ENCODE results near the gene PXMP4. TPM values are rescaled to one million over a fixed set of nuclear protein-coding genes. Genes with fewer than 3 reads are reported as not detected.
A peak's percentile ranks its signal among the peaks of the same experiment; 100 is the strongest.

PXMP4 gene
- total and polyA plus RNA-seq, 9 of the 15 experiments (the other 6 are each of a cell fraction or from before 2014, with no cell fraction given), result 4.8 to 29.1 (median 6.8) TPM

DNA sequence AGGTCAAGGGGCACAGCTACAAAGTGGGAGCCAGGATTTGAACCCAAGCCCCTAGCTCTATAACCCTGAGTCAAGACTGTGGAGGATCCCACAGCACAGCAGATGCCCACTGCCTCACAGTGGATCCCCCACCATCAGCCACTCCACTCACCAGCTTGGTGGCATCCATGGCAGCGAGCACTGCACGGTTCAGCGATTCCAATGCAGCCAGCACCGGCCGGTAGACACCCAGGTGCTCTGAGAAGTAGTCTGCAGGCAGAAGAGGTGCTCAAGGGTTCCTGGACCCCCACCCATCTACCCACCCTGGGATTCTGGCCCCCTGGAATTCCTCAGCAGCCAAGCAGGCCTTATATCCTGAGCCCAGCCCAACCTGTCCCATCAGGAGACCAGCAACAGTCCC, 50.9 kb downstream of the PXMP4 start:
- Histone ChIP-seq H3K9ac (ENCODE audit: insufficient read depth in 1 of 2, low read depth in 2 of 2, low read length in 2 of 2) (no peak overlapping the region), H2AFZ (ENCODE audit: low read depth, low read length) (no peak overlapping the region), H3K79me2 (ENCODE audit: control insufficient read depth, insufficient read depth, low read length) (peaks cover 34% of the 10 kb centered on the region), H3K27ac (ENCODE audit: extremely low read depth, low read depth, low read length) (no peak overlapping the region), H3K27me3 (ENCODE audit: control insufficient read depth in 2 of 2, insufficient read depth in 2 of 2, low read length in 2 of 2) (no peaks in the 10 kb centered on the region), H3K4me1 (replicated peaks in 1 of 2; ENCODE audit: control insufficient read depth in 2 of 2, insufficient read depth in 2 of 2, low read length in 2 of 2) (peaks cover 21 to 61% of the 10 kb centered on the region in 2 experiments), H3K4me2 (ENCODE audit: insufficient read depth, low read length) (no peak overlapping the region), H3K4me3 (no peak overlapping the region), H4K20me1 (replicated peaks; ENCODE audit: control insufficient read depth, insufficient read depth, low read length) (peaks cover 7% of the 10 kb centered on the region; the same call in 1 of the 2 replicates), H3K36me3 (ENCODE audit: control insufficient read depth, insufficient read depth, low read length) (peaks cover 54% of the 10 kb centered on the region), H3K9me1 (ENCODE audit: control insufficient read depth, insufficient read depth, low read length) (peaks cover 5% of the 10 kb centered on the region), H3K9me3 (replicated peaks; ENCODE audit: control insufficient read depth, insufficient read depth, low read depth, low read length) (no peaks in the 10 kb centered on the region)
- no peak for TF ChIP-seq EHMT2 (IDR thresholded peaks at IDR 0.05)
- TF ChIP-seq RBFOX2 (IDR thresholded peaks at IDR 0.05; ENCODE audit: low read depth, low read length), result peak; percentile 32; the same call in 1 of the 2 replicates
- no peak for FAIRE-seq
- intact Hi-C loops (cut with micrococcal nuclease) (no loop called here), in situ Hi-C loops (cut with MboI) (loop anchor here (5.0 kb wide), 1 partner anchor 58 kb away; no protein-coding TSS in a partner anchor)
- CTCF ChIA-PET (ENCODE audit: low intra/inter-chr PET ratio), result no interaction called here
- no peak for ATAC-seq
- BruUV-seq (replicated peaks), result no TSS peak
- POLR2A ChIA-PET, result interaction anchor here (0.6 to 1.1 kb wide), 5 partner anchors 16 to 422 kb away, joined by 3 to 6 read pairs (median 4); partner anchors contain the start of gene PXMP4
- WGBS (ENCODE audit: insufficient coverage, low coverage, missing lambda C conversion rate), result 96% methylated on average over 5 of the region's 5 CpGs
- DNase-seq (ENCODE audit: extremely low read depth in 1 of 4, low spot score in 3 of 4), result no peak

- CTCF ChIA-PET (ENCODE audit: low intra/inter-chr PET ratio), result interaction anchor here (0.9 kb wide), 1 partner anchor 211 kb away, joined by 4 read pairs; no protein-coding TSS in a partner anchor
- no peak overlapping the region for H3K27ac ChIP-seq (ENCODE audit: extremely low read depth, low read depth, low read length)
- no TSS peak for BruUV-seq (replicated peaks)
Observed at GRCh38 chr20:33668466-33669155, 51.5 kb downstream of the PXMP4 start.

More at GRCh38 chr20:33668466-33669155, 51.5 kb downstream of the PXMP4 start:
- DNase-seq (ENCODE audit: extremely low read depth in 1 of 4, low spot score in 3 of 4) (no peak), ATAC-seq (no peak), FAIRE-seq (peak; percentile 37)
- H3K9me1 ChIP-seq (ENCODE audit: control insufficient read depth, insufficient read depth, low read length), result peaks cover 5% of the 10 kb centered on the region
- H3K4me1 ChIP-seq (replicated peaks in 1 of 2; ENCODE audit: control insufficient read depth in 2 of 2, insufficient read depth in 2 of 2, low read length in 2 of 2), result peaks cover 25 to 63% of the 10 kb centered on the region in 2 experiments
- in situ Hi-C loops (cut with MboI), result loop anchor here (5.0 kb wide), 1 partner anchor 59 kb away; no protein-coding TSS in a partner anchor
- H3K79me2 ChIP-seq (ENCODE audit: control insufficient read depth, insufficient read depth, low read length), result peaks cover 29% of the 10 kb centered on the region
- intact Hi-C loops (cut with micrococcal nuclease), result no loop called here
- H3K27me3 ChIP-seq (ENCODE audit: control insufficient read depth in 2 of 2, insufficient read depth in 2 of 2, low read length in 2 of 2), result no peaks in the 10 kb centered on the region
- no peak overlapping the region for H3K4me3 ChIP-seq
- 0 out of 4 replicates have a peak overlapping the region, but pooled peaks of 1 of the 2 experiments have one; percentile 57 for H3K9ac ChIP-seq (ENCODE audit: insufficient read depth in 1 of 2, low read depth in 2 of 2, low read length in 2 of 2)
- TF ChIP-seq THAP7 (CRISPR knock-in tag; IDR thresholded peaks at IDR 0.05), result no peak
- TF ChIP-seq MECOM (CRISPR knock-in tag; IDR thresholded peaks at IDR 0.05), result no peak
- TF ChIP-seq BRF2 (IDR thresholded peaks at IDR 0.05; ENCODE audit: borderline replicate concordance, insufficient read depth, insufficient read length), result no peak
- TF ChIP-seq BCOR (IDR thresholded peaks at IDR 0.05), result peak; percentile 60
- no peak for TF ChIP-seq HIVEP1 (CRISPR knock-in tag; IDR thresholded peaks at IDR 0.05)
- TF ChIP-seq EGR1 (conservative IDR thresholded peaks at IDR 0.05), result 0 out of 2 replicates have a peak, but pooled peaks have one; percentile 14
- POLR2A ChIA-PET, result interaction anchor here (0.6 to 3.4 kb wide), 7 partner anchors 12 to 422 kb away, joined by 3 to 17 read pairs (median 3); partner anchors contain the start of genes CBFA2T2 and PXMP4
- H3K9me3 ChIP-seq (replicated peaks; ENCODE audit: control insufficient read depth, insufficient read depth, low read depth, low read length), result no peaks in the 10 kb centered on the region
- 93% methylated on average over 13 of the region's 13 CpGs for WGBS (ENCODE audit: insufficient coverage, low coverage, missing lambda C conversion rate)
- peaks cover 7% of the 10 kb centered on the region; the same call in 1 of the 2 replicates for H4K20me1 ChIP-seq (replicated peaks; ENCODE audit: control insufficient read depth, insufficient read depth, low read length)
- no peak overlapping the region for H2AFZ ChIP-seq (ENCODE audit: low read depth, low read length)
- no peak overlapping the region for H3K4me2 ChIP-seq (ENCODE audit: insufficient read depth, low read length)
- H3K36me3 ChIP-seq (ENCODE audit: control insufficient read depth, insufficient read depth, low read length), result peaks cover 54% of the 10 kb centered on the region
